Activated T-helper 1 cell treated with anti-CD3 and anti-CD28 coated beads, Interleukin-2, amount 50 U/mL, for 16 hours (primary cell): ENCODE results near the gene TDRD10.
"Not testable (repeated sequence)": the region's sequence is repeated elsewhere in the genome, so short reads cannot be mapped to it uniquely, and the experiment has no call there.

ENCODE experiments used
- DNase-seq, 2 donors: peaks; one replicate each; pipeline ENCODE4 v3.0.0-alpha.2; 2020; ENCODE audit warnings: low read depth in 1 of 2, low spot score in 1 of 2

Gene TDRD10

GRCh38 chr1:154478639-154479038 is 23.4 kb upstream of the TDRD10 start:
- DNase-seq: no peak

DNA sequence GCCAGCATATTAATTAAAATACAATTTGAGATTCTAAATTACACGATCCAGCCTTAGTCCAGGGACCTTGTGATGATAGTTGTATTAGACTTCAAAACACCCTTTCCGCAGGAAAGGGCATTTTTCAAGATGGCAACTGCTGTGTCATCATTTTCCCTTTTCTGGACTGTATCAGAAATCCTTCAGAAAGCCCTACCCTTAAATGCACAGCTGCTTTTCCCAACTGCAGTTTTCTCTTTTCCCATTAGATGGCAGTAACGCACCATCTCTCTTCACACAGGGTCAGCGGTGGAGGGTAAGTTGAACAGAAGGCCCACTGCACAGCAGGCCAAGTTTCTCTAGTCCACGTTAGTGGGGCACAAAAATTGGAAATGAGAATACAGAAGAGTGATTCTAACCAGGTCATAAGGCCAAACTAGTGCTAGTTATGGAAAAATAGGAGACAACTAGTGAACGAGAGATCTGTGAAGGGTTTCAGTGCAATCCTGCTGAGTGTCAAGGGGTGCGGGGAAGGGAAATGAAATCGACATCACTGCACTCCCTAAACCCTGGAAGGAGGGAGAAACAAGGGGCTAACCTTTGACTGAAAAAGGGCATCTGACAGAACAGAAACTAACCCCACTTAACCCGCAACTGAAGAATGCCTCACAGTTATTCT is 22.1 kb upstream of the TDRD10 start:
- DNase-seq: peak in 1 of 2 donors; percentile 34

GRCh38 chr1:154481053-154481452 is 21.0 kb upstream of the TDRD10 start:
- DNase-seq: no peak

GRCh38 chr1:154483941-154484803 is 17.8 kb upstream of the TDRD10 start:
- no peak for DNase-seq

DNA sequence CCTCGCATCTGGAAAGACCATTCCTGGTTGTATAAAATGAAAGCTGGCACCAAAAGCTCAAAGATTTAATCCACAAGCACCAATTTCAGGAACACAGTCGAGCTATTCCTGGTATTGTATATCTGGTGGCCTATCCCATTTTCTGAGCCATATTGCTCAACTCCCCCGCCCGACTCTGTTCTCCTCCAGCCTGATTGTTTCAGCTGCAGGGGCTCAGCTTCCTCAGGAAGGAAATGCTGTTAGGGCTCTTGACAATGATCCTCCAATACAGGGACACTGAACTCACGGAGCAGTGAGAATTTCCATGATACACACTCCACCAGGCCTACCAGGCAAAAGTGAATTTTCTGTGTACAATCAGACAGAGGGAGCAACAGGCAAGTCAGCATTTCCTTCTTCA is 16.9 kb upstream of the TDRD10 start:
- no peak for DNase-seq

DNA sequence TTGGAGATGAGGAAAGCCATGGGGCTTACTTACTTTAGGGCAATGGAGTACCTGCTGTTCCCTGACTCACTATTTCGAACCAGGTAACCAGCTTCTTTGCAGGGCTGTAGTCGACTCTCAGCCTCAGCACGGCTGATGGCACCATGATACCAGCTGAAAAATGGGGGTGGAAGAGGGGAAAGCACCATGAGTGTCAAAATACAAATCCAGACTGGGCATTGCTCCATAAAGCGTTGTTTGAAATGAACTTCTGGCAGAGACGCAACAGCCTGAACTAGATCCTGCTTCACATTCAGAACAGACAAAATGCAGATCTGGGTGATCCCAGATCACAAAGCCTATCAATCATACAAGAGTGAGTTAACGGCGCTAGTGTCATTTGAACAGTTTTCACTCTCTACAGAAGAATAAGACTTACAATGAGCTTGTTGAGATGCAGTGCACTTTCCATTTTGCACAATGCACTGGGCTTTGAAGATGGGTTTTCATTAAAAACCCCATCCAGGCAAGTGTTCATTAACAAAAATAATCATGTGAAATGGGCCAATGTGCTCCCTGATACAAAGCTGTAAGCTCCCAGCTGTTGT is 16.0 kb upstream of the TDRD10 start:
- no peak for DNase-seq

DNA sequence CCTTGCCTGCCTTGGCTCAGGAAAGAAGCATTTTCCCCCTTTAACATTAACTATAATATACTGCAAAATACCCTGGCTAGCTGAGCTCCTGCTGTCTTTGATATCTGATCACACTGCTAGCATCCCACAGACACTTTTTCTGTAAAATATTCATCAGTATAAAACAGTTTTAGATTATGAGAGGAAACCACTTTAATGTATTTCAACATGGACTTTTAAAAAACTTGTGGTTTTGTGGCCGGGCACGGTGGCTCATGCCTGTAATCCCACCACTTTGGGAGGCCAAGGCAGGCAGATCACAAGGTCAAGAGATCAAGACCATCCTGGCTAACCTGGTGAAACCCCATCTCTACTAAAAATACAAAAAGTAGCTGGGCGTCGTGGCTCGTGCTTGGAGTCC is 15.3 kb upstream of the TDRD10 start:
- DNase-seq: not testable (repeated sequence)

- no peak for DNase-seq
Observed at GRCh38 chr1:154488922-154489321, 13.1 kb upstream of the TDRD10 start.

- DNase-seq: no peak
Observed at GRCh38 chr1:154489695-154490274, 12.2 kb upstream of the TDRD10 start.

DNA sequence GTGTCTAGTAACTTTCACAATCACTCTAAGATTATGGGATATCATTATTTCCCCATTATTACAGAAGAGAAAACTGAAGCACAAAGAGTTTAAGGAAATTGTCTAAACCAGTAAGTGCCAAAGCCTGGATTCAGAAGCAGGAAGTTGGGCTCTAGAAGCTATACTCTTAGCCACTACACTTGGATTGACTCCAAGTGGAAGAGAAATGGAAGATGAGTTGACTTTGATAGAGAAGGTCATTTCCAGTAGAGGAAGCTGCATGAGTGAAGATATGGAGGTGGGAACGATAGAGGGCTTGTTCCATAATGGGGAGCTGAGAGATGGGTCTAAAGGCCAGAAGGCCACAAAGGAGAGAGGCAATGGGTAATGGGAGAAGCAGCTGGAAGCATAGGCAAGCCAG is 11.7 kb upstream of the TDRD10 start:
- DNase-seq: no peak

- no peak for DNase-seq
Observed at GRCh38 chr1:154492115-154492514, 9.9 kb upstream of the TDRD10 start.

DNA sequence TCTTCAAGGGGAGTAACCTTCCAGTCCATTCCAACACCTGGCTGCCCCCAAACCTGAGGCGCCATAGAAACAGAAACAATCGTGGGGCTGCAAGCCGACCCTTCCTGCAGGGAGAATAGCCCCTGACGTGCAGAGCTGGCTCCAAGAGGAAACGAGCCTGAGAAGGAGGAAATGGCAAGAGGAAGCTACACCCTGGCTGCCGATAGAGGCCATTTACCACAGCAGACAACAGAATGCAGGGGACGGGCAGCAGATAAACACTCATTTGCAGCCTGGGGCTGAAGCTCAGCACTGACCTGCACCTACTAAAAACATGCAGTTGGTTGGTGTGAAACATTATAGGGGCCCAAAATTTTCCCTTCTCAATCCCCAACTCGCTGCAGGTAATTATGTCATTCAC is 8.7 kb upstream of the TDRD10 start:
- DNase-seq: no peak

- DNase-seq: no peak
Observed at GRCh38 chr1:154495496-154496273, 6.3 kb upstream of the TDRD10 start.

DNA sequence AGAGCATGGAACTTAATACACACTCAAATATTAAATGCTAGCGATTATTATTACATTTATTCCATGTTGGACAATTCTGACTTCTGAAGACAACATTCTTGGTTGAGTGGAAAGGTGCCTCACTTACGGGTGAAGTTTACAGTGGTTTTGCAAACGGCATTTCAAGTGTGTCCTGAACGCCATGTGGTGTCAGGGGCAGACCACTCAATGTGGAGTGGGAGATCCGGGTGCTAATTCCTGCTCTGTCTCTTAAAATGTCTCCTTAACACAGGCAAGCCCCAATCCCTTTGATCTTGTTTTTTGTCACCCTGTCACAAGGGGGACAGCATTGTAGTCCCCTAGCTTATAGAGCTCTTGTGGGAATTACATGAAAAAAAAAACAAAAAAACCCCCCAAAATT is 5.6 kb upstream of the TDRD10 start:
- no peak for DNase-seq

GRCh38 chr1:154497026-154497806 is 4.8 kb upstream of the TDRD10 start:
- DNase-seq: no peak

DNA sequence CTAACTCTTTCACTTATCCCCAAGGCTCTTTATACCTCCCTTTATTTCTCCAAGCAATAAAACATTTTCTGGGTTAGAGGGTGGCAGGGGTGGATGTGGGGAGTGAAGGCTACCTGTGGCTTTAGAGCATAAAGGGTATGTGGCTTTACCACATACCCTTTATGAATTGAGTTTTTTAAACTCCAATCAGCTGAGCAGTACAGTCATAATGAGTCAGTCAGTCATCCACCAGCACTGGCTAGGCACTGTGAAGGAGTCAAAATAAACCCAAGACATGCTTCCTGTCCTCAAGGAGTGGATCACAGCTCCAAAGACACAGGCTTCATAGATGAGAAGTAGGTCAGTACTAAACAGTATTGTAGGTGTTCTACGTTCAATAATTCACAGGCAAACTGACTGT is 2.6 kb upstream of the TDRD10 start:
- no peak for DNase-seq

GRCh38 chr1:154500533-154500932 is 1.5 kb upstream of the TDRD10 start:
- DNase-seq: no peak

DNA sequence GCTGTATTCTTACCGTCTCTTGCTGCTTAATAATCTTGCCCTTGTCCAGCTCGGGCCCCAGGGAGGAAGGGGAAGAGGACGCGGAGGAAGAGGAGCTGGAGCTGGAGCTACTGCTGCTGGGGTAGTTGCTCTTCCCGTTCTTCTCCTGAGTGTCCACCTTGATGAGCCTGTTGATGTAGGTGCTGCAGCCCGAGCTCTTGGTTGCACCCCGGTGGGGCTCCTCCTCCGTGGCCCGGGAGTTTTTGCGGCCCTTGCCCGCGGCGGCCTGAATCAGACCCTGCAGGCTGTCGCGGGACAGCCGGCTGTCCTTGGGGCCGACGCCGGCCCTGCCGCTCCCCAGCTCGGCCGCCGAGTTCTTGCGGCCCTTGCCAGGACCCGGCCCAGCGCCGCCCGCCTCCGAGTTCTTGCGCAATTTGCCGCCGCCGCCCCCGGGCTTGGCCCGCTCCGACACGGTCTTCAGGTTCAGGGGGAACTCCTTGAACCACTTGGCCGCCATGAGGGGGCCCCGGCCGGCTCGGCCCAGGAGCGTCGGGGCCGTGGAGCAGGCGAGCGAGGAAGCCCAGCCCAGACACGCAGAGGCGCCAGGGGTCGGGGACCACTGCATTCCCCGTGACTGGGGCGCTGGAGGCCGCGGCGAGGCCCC is 475 bp upstream of the TDRD10 start:
- no peak for DNase-seq

GRCh38 chr1:154502744-154503115 is 711 bp downstream of the TDRD10 start:
- DNase-seq: no peak

DNA sequence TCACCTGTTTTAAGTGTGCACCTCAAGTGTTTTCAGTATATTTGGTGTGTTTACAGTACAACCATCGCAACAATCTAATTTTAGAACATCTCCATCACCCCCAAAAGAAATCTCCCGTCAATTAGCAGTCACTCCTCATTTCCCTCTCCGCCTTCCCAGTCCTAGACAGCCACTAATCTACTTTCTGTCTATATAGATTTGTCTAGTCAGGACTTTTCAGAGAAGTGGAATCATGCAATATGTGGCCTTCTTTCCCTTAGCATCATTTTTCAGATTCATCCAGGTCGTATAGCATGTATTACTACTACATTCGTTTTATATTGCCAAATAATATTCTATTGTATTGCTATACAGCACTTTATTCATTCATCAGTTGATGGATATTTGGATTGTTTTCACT is 1.9 kb downstream of the TDRD10 start:
- DNase-seq: no peak
